Measurements from ENCODE around the gene ICOS. TPM values are rescaled to one million over a fixed set of nuclear protein-coding genes. Genes with fewer than 3 reads are reported as not detected.
"Not testable (repeated sequence)": the region's sequence is repeated elsewhere in the genome, so short reads cannot be mapped to it uniquely, and the experiment has no call there.

Gene ICOS
- total and polyA plus RNA-seq, 9 of the 15 experiments (the other 6 are each of a cell fraction or from before 2014, with no cell fraction given) = not detected

- TF ChIP-seq POLR2G (IDR thresholded peaks at IDR 0.05; ENCODE audit: low read depth, low read length) = no peak
- TF ChIP-seq DMBX1 (CRISPR knock-in tag; IDR thresholded peaks at IDR 0.05; ENCODE audit: borderline replicate concordance) = no peak
- TF ChIP-seq TCF3 (CRISPR knock-in tag; IDR thresholded peaks at IDR 0.05) = no peak
- no peak for TF ChIP-seq ZBTB7A (IDR thresholded peaks at IDR 0.05; ENCODE audit: borderline replicate concordance, control insufficient read depth, low read depth, low read length)
- no peak for TF ChIP-seq ZSCAN32 (CRISPR knock-in tag; IDR thresholded peaks at IDR 0.05)
- TF ChIP-seq HCFC1 (IDR thresholded peaks at IDR 0.05; ENCODE audit: low read depth, low read length) = no peak
- TF ChIP-seq ZNF277 (CRISPR knock-in tag; IDR thresholded peaks at IDR 0.05; ENCODE audit: borderline replicate concordance) = no peak
- TF ChIP-seq, protein P1, sequence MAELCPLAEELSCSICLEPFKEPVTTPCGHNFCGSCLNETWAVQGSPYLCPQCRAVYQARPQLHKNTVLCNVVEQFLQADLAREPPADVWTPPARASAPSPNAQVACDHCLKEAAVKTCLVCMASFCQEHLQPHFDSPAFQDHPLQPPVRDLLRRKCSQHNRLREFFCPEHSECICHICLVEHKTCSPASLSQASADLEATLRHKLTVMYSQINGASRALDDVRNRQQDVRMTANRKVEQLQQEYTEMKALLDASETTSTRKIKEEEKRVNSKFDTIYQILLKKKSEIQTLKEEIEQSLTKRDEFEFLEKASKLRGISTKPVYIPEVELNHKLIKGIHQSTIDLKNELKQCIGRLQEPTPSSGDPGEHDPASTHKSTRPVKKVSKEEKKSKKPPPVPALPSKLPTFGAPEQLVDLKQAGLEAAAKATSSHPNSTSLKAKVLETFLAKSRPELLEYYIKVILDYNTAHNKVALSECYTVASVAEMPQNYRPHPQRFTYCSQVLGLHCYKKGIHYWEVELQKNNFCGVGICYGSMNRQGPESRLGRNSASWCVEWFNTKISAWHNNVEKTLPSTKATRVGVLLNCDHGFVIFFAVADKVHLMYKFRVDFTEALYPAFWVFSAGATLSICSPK (IDR thresholded peaks at IDR 0.05; ENCODE audit: borderline replicate concordance) = no peak
- TF ChIP-seq KLF1 (tag; IDR thresholded peaks at IDR 0.05) = no peak
- TF ChIP-seq TEAD1 (CRISPR knock-in tag; IDR thresholded peaks at IDR 0.05) = no peak
- TF ChIP-seq ZKSCAN8 (CRISPR knock-in tag; IDR thresholded peaks at IDR 0.05) = no peak
Measured at GRCh38 chr2:203960811-203961210, 24.2 kb downstream of the ICOS start (continued).

DNA sequence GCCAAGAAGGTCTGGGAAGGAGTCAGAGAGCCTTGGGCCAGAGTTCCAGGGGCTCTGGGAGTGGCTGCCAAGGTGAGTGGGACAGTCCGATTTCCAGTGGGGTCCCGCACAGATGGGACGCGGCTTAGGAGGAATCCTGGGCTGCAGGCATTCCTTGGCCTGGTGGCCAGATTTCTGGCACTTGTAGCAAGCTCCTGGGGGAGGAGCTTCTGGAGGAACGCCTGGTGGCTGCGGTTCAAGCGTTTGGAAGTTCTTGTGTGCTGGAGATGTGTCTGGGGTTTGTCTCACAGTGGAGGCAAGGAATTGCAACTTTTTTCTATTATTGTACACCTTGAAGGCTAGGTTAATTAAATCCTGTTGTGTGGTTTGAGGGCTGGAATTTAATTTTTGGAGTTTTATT, 28.6 kb downstream of the ICOS start:
- H3K79me2 ChIP-seq (ENCODE audit: control insufficient read depth, insufficient read depth, low read length); intact Hi-C loops (cut with micrococcal nuclease); H4K20me1 ChIP-seq (replicated peaks; ENCODE audit: control insufficient read depth, insufficient read depth, low read length); H3K4me1 ChIP-seq (replicated peaks in 1 of 2; ENCODE audit: control insufficient read depth in 2 of 2, insufficient read depth in 2 of 2, low read length in 2 of 2); DNase-seq (ENCODE audit: extremely low read depth in 1 of 4, low spot score in 3 of 4); H3K36me3 ChIP-seq (ENCODE audit: control insufficient read depth, insufficient read depth, low read length); FAIRE-seq; H3K9ac ChIP-seq (ENCODE audit: insufficient read depth in 1 of 2, low read depth in 2 of 2, low read length in 2 of 2); ATAC-seq; H3K27me3 ChIP-seq (ENCODE audit: control insufficient read depth in 2 of 2, insufficient read depth in 2 of 2, low read length in 2 of 2); H3K4me3 ChIP-seq; H2AFZ ChIP-seq (ENCODE audit: low read depth, low read length); in situ Hi-C loops (cut with MboI); H3K9me1 ChIP-seq (ENCODE audit: control insufficient read depth, insufficient read depth, low read length); H3K9me3 ChIP-seq (replicated peaks; ENCODE audit: control insufficient read depth, insufficient read depth, low read depth, low read length); H3K27ac ChIP-seq (ENCODE audit: extremely low read depth, low read depth, low read length); BruUV-seq (replicated peaks); CTCF ChIA-PET (ENCODE audit: low intra/inter-chr PET ratio); H3K4me2 ChIP-seq (ENCODE audit: insufficient read depth, low read length): not testable (repeated sequence)
- WGBS (ENCODE audit: insufficient coverage, low coverage, missing lambda C conversion rate) = 0% methylated on average over 7 of the region's 7 CpGs
- POLR2A ChIA-PET = interaction anchor here (1.1 kb wide), 1 partner anchor 10 kb away, joined by 3 read pairs; no protein-coding TSS in a partner anchor

Data from K562 (cell line).